AG04449 (cell line): ENCODE results near the gene PPP1R9B.

ENCODE experiments used
- CTCF ChIA-PET: fragments of 350-600 bp; formaldehyde crosslinking; extraction: SDS; loops from one replicate; lab custom pipeline; 2021; ENCODE audit warnings: antibody characterized with exemption; lab: Yijun Ruan, JAX
- POLR2A ChIA-PET: fragments of 400-600, 350-600 bp; formaldehyde crosslinking; extraction: SDS; loops from one replicate; lab custom pipeline; 2020; ENCODE audit warnings: antibody characterized with exemption, inconsistent platforms; lab: Yijun Ruan, JAX
- DNase-seq: peaks from one replicate; pipeline ENCODE4 v3.0.0-alpha.2; 2010; ENCODE audit warnings: low read depth, low spot score
- H3K4me3 ChIP-seq: 2 replicates; pipeline ENCODE4 v1.5.1; 2011; ENCODE audit warnings: low read depth, mild to moderate bottlenecking, control low read depth, low read length
- CTCF ChIP-seq: IDR thresholded peaks from one replicate; pipeline ENCODE4 v1.5.1; 2011; ENCODE audit warnings: mild to moderate bottlenecking, moderate library complexity, low read length, control low read depth, inconsistent platforms; ENCODE audit not compliant: insufficient read depth; ENCODE audit errors: missing control alignments

The PPP1R9B gene

DNA sequence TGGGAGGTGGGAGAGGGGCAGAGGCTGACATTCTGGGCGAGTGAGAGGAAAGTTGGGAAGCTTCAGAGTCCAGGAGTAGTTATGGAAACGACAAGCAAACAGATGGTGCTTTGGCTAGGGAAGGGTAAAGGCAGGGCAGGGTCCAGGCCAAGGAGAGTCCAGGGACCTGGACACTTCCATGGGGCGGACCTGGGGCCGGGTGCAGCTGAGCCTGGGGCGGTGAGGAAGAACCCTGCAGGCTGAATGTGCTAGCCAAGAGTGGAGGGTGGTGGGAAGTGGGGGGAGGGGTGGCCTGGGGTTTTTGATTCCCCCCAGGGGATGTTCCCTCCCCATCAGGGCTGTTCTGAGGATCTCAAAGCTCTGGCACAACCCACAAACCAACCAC is 2.6 kb downstream of the PPP1R9B start:
- no peak for DNase-seq
- H3K4me3 ChIP-seq, result peak overlapping the region; percentile 77
- TF ChIP-seq CTCF, result no peak
- POLR2A ChIA-PET, result interaction anchor here (0.5 to 1.1 kb wide), 4 partner anchors 12 to 55 kb away, joined by 4 to 5 read pairs (median 4); partner anchors contain the start of gene COL1A1
- CTCF ChIA-PET, result interaction anchor here (0.7 to 11.9 kb wide), 15 partner anchors 10 to 148 kb away, joined by 3 to 143 read pairs (median 4); partner anchors contain the start of genes SAMD14 and SGCA

DNA sequence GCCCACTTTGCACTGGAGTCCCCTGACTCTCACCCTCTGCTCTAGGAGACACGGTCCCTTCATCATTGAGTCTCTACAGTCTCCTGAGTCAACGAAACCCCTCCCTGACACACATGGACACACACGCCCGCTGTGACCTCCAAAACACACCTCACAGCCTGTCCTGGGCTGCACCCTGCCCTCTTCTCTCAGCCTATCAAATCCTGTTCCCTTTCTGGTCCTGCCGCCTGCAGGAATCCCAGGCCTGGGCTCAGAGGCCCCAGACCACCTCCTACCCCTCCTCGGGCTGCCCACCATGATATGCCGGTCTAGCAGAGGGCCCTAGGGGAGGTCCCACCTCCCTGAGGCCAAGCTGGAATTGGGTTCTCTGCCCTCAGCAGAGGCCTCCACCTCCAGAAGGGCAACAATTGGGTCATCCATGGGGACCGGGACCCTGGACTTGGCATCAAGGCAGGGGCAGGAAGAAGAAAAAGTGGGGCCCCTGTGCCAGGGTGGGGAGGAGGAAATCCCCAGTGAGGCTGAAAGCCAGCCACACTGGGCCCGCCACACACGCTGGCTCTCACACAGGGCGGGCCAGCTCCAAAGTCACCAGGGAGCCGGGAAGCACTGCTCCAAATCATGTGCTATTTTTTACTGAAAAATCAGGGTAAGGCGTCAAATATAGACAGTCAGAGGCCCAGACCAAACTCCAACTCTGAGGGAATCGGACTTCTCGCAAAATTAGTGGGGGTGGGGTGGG is 3.4 kb downstream of the PPP1R9B start:
- CTCF ChIA-PET, result interaction anchor here (1.1 to 11.9 kb wide), 10 partner anchors 9 to 149 kb away, joined by 3 to 143 read pairs (median 8); partner anchors contain the start of genes PDK2 and SGCA
- POLR2A ChIA-PET, result interaction anchor here (0.7 to 1.1 kb wide), 3 partner anchors 11 to 53 kb away, joined by 4 read pairs; no protein-coding TSS in a partner anchor
- no peak for TF ChIP-seq CTCF
- no peak for DNase-seq
- H3K4me3 ChIP-seq, result peak overlapping the region; percentile 77

GRCh38 chr17:50146230-50146926 is 4.1 kb downstream of the PPP1R9B start:
- H3K4me3 ChIP-seq, result peak overlapping the region; percentile 77
- no peak for DNase-seq
- POLR2A ChIA-PET, result interaction anchor here (0.6 to 1.1 kb wide), 2 partner anchors 13 to 63 kb away, joined by 3 read pairs; no protein-coding TSS in a partner anchor
- no peak for TF ChIP-seq CTCF
- CTCF ChIA-PET, result interaction anchor here (1.1 to 8.9 kb wide), 8 partner anchors 10 to 149 kb away, joined by 3 to 77 read pairs (median 6); partner anchors contain the start of gene PDK2

DNA sequence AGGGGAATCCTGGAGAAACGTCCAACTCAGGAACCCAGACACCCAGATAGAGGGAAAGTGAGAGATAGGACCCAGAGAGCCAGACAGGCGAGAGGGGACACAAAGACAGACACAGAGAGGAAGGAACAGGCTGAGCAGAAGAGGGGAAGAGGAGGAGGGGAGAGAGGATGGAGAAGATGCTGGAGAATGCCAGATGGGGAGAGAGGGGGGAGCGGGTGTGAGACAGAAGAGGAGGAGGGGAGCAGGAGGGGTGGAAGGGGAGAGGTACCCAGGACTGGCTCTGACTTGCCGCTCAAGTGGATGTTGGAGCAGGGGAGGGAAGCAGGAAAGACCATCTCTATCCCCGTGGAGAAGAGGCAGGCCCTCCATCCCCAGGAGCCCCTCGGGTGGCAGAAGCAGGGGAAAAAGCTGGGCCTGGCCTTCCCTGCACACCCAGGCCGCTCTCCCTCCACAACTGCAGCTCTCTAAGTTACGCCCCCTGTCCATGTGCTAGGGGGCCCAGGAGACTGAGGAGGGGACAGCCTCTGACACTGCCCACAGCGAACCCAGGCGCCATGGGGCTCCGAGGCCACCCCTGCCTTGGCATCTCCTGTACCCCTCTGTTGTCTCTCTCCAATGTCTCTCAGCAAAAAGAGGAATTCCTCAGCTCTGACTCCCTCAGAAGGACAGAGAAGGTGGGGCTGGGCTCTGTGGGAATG is 4.8 kb downstream of the PPP1R9B start:
- no peak for TF ChIP-seq CTCF
- ChIA-PET CTCF (interaction anchor here (1.1 to 8.9 kb wide), 9 partner anchors 9 to 150 kb away, joined by 3 to 77 read pairs (median 6); partner anchors contain the start of genes PDK2 and SAMD14), POLR2A (interaction anchor here (0.6 to 1.1 kb wide), 2 partner anchors 13 to 64 kb away, joined by 3 read pairs; no protein-coding TSS in a partner anchor)
- DNase-seq, result no peak
- H3K4me3 ChIP-seq, result peak overlapping the region; percentile 77

DNA sequence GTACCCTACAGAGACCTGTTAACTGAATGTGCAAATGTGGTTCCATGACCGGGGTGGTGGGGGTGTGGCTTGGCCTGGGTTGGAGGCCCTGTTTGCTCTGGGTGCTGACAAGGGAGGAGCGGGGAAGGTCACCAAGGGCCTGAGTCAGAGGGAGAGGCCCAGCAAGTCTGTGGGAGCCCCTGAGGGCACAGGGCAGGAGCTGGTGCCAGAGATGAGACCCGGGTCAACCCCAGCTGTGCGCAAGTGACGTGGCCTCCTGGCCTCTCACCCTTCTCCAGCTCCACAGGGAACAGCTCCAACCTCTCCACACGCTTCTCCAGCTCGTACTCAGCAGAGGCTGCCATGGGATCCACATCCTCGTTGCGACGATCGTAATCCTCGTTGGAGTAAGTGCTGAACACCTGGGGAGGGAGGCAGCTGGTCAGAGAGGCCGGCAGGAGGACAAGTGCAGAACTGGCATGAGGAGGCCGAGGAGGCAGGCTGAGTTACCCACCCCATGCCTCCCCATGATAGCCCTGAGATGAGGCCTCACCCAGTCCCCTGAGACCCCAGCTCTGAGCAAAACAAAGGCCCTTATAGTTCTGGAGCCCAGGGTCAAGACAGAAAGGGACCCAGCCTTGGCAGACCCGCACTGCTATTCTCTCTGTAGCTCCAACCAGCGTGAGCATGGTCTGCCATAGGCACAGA is 5.5 kb downstream of the PPP1R9B start:
- TF ChIP-seq CTCF, result no peak
- ChIA-PET POLR2A (interaction anchor here (0.9 kb wide), 1 partner anchor 9 kb away, joined by 4 read pairs; no protein-coding TSS in a partner anchor), CTCF (interaction anchor here (0.7 to 8.9 kb wide), 9 partner anchors 8 to 151 kb away, joined by 3 to 77 read pairs (median 6); partner anchors contain the start of genes PDK2 and SAMD14)
- no peak for DNase-seq
- H3K4me3 ChIP-seq, result no peak overlapping the region
